EH (cell line): ENCODE data around the gene CRYAB.
"Not testable (repeated sequence)": the region's sequence is repeated elsewhere in the genome, so short reads cannot be mapped to it uniquely, and the experiment has no call there.

Experiments
- DNase-seq: peaks from one replicate; pipeline ENCODE4 v3.0.0-alpha.2; 2015; ENCODE audit warnings: low read depth

The CRYAB gene

GRCh38 chr11:111933872-111934271, 22.3 kb upstream of the CRYAB start:
- peak; percentile 41 for DNase-seq

GRCh38 chr11:111933176-111933575, 21.6 kb upstream of the CRYAB start:
- DNase-seq: not testable (repeated sequence)

- DNase-seq: no peak
These were observed 21.0 kb upstream of the CRYAB start for GRCh38 chr11:111932611-111932950.

DNA sequence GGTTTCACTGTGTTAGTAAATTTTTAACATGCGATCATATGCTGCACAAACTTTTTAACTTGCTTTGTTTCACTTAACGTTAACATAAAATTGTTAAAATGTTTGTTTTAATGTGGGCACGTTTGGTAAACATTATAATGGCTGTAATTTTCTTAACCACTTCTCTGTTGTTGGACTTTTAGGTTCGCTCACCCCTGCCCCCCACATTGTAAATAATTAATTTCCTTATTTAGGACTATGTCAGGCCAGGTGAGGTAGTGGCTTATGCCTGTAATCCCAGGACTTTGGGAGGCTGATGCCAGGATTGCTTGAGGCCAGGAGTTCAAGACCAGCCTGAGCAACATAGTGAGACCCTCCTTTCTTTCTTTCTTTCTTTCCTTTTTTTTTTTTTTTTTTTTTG, 18.9 kb upstream of the CRYAB start:
- no peak for DNase-seq

- peak; percentile 97 for DNase-seq
These were observed 15.2 kb upstream of the CRYAB start for GRCh38 chr11:111926505-111927391.

GRCh38 chr11:111925953-111926352, 14.4 kb upstream of the CRYAB start:
- no peak for DNase-seq

GRCh38 chr11:111923951-111924350, 12.4 kb upstream of the CRYAB start:
- DNase-seq: peak; percentile 69

GRCh38 chr11:111923351-111923788, 11.8 kb upstream of the CRYAB start:
- DNase-seq: peak; percentile 88

DNA sequence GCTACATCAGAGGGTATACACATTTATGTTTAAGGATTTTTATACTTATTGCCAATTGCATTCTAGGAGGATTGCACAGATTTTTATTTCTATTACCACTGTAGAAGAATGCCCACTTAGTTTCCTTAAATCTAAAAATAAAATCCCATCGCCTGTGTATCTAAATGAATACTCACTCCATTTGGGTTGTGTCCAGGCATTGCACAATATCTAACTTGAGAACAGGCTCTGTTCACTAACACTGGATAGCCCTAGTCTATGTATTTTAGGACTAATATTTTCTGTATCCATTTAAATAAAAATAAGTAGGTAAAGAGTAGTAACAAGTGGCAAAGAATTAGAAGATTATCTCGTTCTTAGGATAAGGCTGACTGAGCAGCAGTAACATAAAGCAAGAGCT, 11.2 kb upstream of the CRYAB start:
- peak; percentile 91 for DNase-seq

GRCh38 chr11:111921541-111922230, 10.1 kb upstream of the CRYAB start:
- DNase-seq: peak; percentile 49

DNA sequence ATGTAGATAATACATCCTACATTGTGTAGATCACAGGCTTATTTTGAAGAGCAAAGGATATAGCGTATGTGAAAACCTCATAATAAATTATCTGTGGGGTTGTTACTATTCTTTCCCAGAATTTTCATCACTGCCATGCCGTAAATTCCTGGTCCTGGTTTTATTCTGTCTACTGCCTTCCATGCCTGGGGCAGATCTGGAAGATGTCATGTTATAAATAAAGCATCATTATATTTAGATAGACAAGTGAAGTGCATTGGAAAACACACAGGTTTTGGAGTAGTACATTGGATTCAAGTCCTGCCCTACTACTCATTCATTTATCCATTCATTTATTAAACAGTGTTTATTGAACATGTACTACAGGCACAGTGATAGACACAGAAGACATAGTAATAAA, 9.3 kb upstream of the CRYAB start:
- DNase-seq: peak; percentile 33

GRCh38 chr11:111918390-111919256, 7.1 kb upstream of the CRYAB start, which contains the start of gene C11orf52:
C11orf52 (plus strand) TSS chr11:111918913; CDS start chr11:111918973, 60 bp downstream.
- peak; percentile 73 for DNase-seq

DNA sequence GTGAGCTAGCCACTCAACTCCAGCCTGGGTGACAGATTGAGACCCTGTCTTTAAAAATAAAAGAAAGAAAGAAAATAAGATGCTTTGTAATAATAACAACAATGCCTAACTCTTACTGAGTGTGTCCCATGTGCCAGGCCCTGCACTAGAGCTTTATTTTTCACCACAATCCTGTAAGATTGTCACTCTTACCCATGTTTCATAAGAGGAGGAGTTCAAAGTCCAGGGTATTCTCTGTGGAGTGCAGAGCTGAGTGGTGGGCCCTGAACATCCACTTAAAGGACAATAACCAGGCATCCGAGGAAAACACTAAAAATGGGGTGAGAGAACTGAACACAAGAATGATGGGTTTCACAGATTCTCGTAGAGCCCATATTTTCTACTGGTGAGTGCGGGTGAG, 6.2 kb upstream of the CRYAB start:
- DNase-seq: no peak

DNA sequence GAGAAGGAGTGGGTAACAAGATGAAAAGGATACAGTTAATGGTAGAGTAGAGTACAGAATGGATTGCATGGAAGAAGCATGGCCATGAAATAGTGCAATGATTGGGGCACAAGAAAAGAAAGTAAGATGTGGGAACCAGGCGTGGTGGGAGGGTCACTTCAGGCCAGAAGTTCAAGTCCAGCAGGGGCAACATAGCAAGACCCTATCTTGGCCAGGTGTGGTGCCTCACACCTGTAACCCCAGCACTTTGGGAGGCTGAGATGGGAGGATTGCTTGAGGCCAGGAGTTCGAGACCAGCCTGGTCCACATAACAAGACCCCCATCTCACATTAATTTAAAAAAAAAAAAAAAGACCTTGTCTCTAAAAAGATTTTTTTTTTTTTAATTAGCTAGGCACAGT, 5.7 kb upstream of the CRYAB start:
- DNase-seq: no peak

DNA sequence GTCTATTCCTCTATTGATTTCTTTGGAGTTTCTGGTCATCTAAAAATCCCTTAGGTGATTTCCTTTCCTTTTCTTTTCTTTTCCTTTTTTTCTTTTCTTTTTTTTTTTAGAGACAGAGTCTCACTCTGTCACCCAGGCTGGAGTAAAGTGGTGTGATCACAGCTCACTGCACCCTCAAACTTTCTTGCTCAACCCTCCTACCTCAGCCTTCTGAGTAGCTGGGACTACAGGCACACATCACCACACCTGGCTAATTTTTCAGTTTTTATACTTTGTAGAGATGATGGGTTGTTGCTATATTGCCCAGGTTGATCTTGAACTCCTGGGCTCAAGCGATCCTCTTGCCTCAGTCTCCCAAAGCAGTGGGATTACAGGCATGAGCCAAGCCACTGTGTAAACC, 5.2 kb upstream of the CRYAB start:
- no peak for DNase-seq

DNA sequence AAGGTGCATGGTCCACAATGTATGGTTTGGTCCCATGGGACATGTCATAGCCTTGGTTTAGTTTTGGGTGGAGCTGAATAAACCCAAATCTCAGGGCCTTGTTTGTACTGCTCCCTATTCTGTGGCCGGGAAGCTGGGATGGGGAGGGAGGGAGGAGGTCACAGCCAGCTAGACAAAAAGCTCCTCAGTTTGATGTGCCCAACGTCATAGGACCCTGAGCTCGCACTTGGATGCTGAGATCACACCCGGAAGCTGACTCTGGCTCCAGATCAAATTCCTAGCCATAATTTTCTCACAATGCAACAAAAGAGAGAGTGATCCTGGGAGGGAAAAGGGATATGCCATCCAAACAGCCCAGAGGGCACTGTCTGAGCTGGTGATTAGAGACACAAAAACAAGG, 2.4 kb upstream of the CRYAB start:
- DNase-seq: peak; percentile 97

DNA sequence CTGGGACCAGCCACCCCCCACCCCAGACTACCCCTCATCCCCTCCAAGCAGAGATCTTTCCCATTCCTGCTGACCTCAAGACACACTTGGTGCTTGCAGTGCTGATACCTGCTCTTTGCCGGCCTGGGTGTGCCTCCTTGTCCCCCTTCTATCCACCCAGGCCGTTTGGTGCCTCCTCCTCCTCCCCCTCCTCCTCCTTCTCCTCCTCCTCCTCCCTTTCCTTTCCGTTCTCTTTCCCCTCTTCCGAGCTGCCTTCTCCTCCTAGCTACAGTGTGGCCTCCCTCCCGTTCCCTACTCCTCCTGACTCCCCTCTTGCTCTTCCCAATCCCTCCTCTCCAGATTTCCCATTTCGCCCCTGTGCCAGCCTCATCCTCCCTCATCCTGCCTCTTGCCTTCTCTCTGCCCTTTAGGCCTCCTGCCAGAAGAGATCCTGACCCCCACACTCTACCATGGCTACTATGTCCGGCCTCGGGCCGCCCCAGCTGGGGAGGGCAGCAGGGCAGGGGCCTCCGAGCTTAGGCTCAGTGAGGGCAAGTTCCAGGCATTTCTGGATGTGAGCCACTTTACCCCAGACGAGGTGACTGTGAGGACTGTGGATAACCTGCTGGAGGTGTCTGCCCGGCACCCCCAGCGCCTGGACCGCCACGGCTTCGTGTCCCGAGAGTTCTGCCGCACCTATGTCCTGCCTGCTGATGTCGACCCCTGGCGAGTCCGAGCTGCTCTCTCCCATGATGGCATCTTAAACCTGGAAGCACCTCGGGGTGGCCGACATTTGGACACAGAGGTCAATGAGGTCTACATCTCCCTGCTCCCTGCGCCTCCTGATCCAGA, 1.7 kb upstream of the CRYAB start:
- peak; percentile 71 for DNase-seq

GRCh38 chr11:111912535-111912934, 965 bp upstream of the CRYAB start, which contains the start of gene HSPB2:
HSPB2 (plus strand) TSS chr11:111912734; CDS start chr11:111912830, 96 bp downstream.
- peak; percentile 20 for DNase-seq

DNA sequence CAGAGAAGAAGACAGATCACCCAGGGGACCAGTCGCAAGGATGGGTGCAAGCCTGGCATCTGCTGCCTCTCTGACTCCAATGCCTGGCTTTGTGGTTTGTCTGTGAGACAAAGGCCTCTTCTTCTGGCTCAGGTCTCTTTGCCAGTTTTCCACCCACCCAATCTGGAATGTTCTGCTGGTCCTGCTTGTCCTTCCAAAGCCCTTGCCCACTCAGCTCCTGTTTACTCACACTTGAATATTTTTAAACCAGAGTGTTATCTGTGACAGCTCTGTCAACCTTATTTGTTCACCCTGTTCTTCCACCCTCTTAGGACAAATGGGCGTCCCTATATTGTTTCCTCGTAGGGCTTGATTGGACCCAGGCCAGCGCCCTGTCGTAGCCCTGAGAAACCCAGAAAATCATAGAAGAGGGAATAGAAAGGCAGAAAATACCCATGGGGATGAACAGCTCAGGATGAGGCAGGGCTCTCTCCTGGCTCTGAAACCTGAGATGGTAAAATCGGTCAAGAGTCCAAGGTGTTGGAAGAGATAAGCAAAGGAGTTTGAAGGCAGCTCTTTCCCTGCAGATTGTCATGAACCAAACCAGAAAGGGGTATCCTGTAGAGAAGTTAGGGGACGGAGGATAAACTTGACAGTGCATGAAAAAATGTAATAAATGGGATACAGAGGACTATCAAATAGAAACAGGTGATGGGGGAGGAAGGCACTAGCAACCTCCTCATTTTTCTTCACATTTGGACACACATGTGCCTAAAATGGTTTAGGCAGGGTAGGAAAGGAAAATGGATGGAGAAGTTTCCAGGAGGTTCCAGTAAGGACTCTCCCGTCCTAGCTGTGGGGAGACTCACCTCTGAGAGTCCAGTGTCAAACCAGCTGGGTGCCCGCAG, 651 bp downstream of the CRYAB start:
- peak; percentile 14 for DNase-seq

DNA sequence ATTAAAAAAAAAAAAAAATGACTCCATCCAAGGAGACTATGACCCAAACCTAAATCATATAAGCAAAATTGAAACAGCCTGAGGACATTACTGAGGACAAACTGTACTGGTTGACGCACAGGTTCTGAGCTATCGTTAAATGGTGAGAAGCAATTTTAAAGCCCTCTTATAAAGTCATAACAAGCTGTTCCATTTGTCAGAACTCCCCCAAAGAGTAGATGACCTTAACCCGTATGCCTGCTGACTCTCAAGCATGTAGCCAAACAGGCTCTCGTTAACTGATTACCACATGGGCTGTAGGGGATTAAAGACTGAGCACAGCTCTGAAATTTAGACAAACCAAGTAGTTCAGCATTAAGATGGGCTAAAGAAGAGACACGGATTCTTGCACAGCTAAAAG, 2.2 kb downstream of the CRYAB start:
- DNase-seq: no peak
